ENCODE data around the gene IL36G.

DNA sequence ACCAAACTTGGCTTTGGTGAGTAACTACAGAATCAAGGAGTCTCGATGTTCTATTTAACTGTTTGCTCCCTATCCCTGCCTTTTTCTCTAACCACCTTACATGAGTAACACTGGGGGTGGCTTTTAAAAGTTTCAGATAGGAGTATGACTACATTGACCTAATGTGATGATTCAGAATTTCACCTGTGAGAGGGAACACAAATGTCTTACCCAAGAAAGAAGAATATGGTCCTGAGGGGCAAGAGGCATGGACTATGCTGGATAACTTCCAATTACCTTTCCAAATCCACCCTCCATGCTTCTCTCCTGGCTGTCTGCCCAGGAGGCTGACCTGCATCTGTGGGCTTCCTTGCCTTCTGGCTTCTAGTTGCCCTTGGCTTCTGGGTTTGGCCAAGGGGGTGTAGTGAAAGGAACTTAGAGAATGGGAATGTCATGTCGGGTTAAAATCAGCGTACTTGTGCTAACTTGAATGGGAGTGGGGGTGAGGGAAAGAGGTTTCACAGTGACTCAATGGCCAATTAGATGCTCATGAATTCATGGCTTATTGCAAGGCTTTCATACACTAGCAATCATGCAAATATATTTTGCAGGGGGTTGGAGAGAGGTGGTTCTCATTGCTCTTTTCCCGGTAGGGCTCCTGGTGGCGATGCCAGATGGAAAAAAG, 5.3 kb upstream of the IL36G start:
- TF ChIP-seq EP300 (IDR thresholded peaks at IDR 0.05): no peak
- no peak for TF ChIP-seq ESRRA (IDR thresholded peaks at IDR 0.05; ENCODE audit: borderline replicate concordance, low read length)
- TF ChIP-seq, protein P1, sequence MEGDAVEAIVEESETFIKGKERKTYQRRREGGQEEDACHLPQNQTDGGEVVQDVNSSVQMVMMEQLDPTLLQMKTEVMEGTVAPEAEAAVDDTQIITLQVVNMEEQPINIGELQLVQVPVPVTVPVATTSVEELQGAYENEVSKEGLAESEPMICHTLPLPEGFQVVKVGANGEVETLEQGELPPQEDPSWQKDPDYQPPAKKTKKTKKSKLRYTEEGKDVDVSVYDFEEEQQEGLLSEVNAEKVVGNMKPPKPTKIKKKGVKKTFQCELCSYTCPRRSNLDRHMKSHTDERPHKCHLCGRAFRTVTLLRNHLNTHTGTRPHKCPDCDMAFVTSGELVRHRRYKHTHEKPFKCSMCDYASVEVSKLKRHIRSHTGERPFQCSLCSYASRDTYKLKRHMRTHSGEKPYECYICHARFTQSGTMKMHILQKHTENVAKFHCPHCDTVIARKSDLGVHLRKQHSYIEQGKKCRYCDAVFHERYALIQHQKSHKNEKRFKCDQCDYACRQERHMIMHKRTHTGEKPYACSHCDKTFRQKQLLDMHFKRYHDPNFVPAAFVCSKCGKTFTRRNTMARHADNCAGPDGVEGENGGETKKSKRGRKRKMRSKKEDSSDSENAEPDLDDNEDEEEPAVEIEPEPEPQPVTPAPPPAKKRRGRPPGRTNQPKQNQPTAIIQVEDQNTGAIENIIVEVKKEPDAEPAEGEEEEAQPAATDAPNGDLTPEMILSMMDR (IDR thresholded peaks at IDR 0.05): no peak
- TF ChIP-seq CEBPB (IDR thresholded peaks at IDR 0.05): no peak
- TF ChIP-seq ZC3H11A (IDR thresholded peaks at IDR 0.05): no peak
- no peak for TF ChIP-seq POLR2A (IDR thresholded peaks at IDR 0.05; ENCODE audit: low read length)
- no peak for TF ChIP-seq KDM5A (IDR thresholded peaks at IDR 0.05)
